H1 (cell line): ENCODE data around the gene MEF2D. TPM values are rescaled to one million over a fixed set of nuclear protein-coding genes. Genes with fewer than 3 reads are reported as not detected.

Experiments used
- CREB1 ChIP-seq: IDR thresholded peaks from 2 replicates; pipeline ENCODE4 v1.6.1; 2012; ENCODE audit warnings: inconsistent platforms
- EZH2 ChIP-seq: fragments of 200-600 bp; sonication (generic); IDR thresholded peaks from 2 replicates; pipeline ENCODE4 v1.7.1; 2012; ENCODE audit warnings: low read depth, mild to moderate bottlenecking, moderate library complexity, low read length, inconsistent platforms; ENCODE audit not compliant: severe bottlenecking
- FOSL1 ChIP-seq: IDR thresholded peaks from 2 replicates; pipeline ENCODE4 v1.6.1; 2011; ENCODE audit warnings: mild to moderate bottlenecking, low read depth, low read length, moderate library complexity; ENCODE audit not compliant: insufficient read depth
- JUN ChIP-seq: IDR thresholded peaks from 2 replicates; pipeline ENCODE4 v1.6.1; 2011; ENCODE audit warnings: low read depth, mild to moderate bottlenecking, improper control_type of control experiment, low read length
- JUND ChIP-seq: IDR thresholded peaks from 2 replicates; pipeline ENCODE4 v1.6.1; 2011; ENCODE audit warnings: mild to moderate bottlenecking, improper control_type of control experiment, low read length
- SAP30 ChIP-seq: fragments of 300-600 bp; sonication (generic); IDR thresholded peaks from 2 replicates; pipeline ENCODE4 v1.7.1; 2012; ENCODE audit warnings: low read length, moderate library complexity, mild to moderate bottlenecking, inconsistent platforms; ENCODE audit not compliant: insufficient read depth, insufficient replicate concordance
- SIN3A ChIP-seq, 2 experiments: IDR thresholded peaks in 1 of 2; conservative IDR thresholded peaks in 1 of 2; 2 replicates each; pipeline ENCODE4 v1.6.1; 2011 to 2012; ENCODE audit warnings: low read length in 2 of 2, improper control_type of control experiment in 1 of 2, low read depth in 1 of 2, mild to moderate bottlenecking in 1 of 2
- polyA plus RNA-seq, 7 experiments: library from polyadenylated mRNA; depleted of rRNA in 3 of 7; stranded (reverse) in 5 of 7; unstranded in 2 of 7; fragments of >200 nt in 5 of 7; fragments of 200-250 nt in 2 of 7; gene quantifications; 1 replicate in 5 of 7; 2 replicates in 1 of 7; 4 replicates in 1 of 7; pipeline versions ENCODE4 v1.2.1 to v1.2.3, GENCODE V29; 2011 to 2013; ENCODE audit warnings: missing spikeins in 2 of 7, mixed read lengths in 2 of 7
- total RNA-seq: library from RNA; stranded (reverse); fragmentation: NEBNext Ultra II Directional; extraction: Animal tissue kit (Norgen Biotek cat#: 25700); gene quantifications from 2 replicates; pipeline ENCODE4 v1.2.1, GENCODE V29; 2021
- TF ChIP-seq, protein P1 (sequence below): IDR thresholded peaks from 2 replicates; pipeline ENCODE4 v1.6.1; 2011; ENCODE audit warnings: low read depth, mild to moderate bottlenecking, low read length; ENCODE audit not compliant: insufficient read depth

The MEF2D gene
- total and polyA plus RNA-seq, 2 of the 8 experiments (the other 6 are each of a cell fraction or from before 2014, with no cell fraction given), result 17.3 to 20.3 TPM

- TF ChIP-seq SAP30 (no peak), EZH2 (no peak), JUND (no peak), SIN3A (conservative IDR thresholded peaks at IDR 0.05 in 1 of 2, IDR thresholded peaks at IDR 0.05 in 1 of 2; ENCODE audit: low read depth in 1 of 2, low read length in 2 of 2) (no peak), JUN (no peak), FOSL1 (no peak), CREB1 (no peak)
- TF ChIP-seq, protein P1, sequence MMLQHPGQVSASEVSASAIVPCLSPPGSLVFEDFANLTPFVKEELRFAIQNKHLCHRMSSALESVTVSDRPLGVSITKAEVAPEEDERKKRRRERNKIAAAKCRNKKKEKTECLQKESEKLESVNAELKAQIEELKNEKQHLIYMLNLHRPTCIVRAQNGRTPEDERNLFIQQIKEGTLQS, result no peak
Measured at GRCh38 chr1:156478250-156478627, 22.3 kb downstream of the MEF2D start (continued).
